Endodermal cell (in vitro differentiated cells): ENCODE measurements around the gene MOXD1. TPM values are rescaled to one million over a fixed set of nuclear protein-coding genes. Genes with fewer than 3 reads are reported as not detected.
A peak's percentile ranks its signal among the peaks of the same experiment; 100 is the strongest.

ENCODE experiments used
- DNase-seq: peaks from one replicate; pipeline ENCODE4 v3.0.0-alpha.2; 2017
- H3K27ac ChIP-seq: 2 replicates; pipeline ENCODE4 v1.5.1; 2013; ENCODE audit warnings: mild to moderate bottlenecking, low read depth, low read length, moderate library complexity
- H3K27me3 ChIP-seq: 2 replicates; pipeline ENCODE4 v1.6.1; 2013; ENCODE audit warnings: mild to moderate bottlenecking, low read length, moderate library complexity; ENCODE audit not compliant: insufficient read depth, control insufficient read depth, poor library complexity, severe bottlenecking
- H3K36me3 ChIP-seq: 2 replicates; pipeline ENCODE4 v1.7.0; 2013; ENCODE audit warnings: mild to moderate bottlenecking, low read length, moderate library complexity; ENCODE audit not compliant: control insufficient read depth, insufficient read depth
- H3K4me1 ChIP-seq: one replicate; pipeline ENCODE4 v1.7.0; 2013; ENCODE audit warnings: low read length; ENCODE audit not compliant: control insufficient read depth, insufficient read depth
- H3K4me3 ChIP-seq: 2 replicates; pipeline ENCODE4 v1.5.1; 2013; ENCODE audit warnings: mild to moderate bottlenecking, low read length, moderate library complexity
- H3K9ac ChIP-seq: 2 replicates; pipeline ENCODE4 v1.6.1; 2013; ENCODE audit warnings: mild to moderate bottlenecking, low read length, moderate library complexity; ENCODE audit not compliant: poor library complexity, severe bottlenecking; ENCODE audit errors: extremely low read depth
- H3K9me3 ChIP-seq: 2 replicates; pipeline ENCODE4 v1.6.1; 2013; ENCODE audit warnings: mild to moderate bottlenecking, low read length, moderate library complexity; ENCODE audit not compliant: control insufficient read depth
- H3K27ac Mint-ChIP-seq: 2 replicates; pipeline ENCODE4 v1.8.0; 2020; ENCODE audit warnings: mixed read lengths
- H3K27me3 Mint-ChIP-seq: 2 replicates; pipeline ENCODE4 v1.8.0; 2021; ENCODE audit warnings: mild to moderate bottlenecking, mixed read lengths; ENCODE audit not compliant: insufficient read depth
- H3K36me3 Mint-ChIP-seq: 2 replicates; pipeline ENCODE4 v1.8.0; 2020; ENCODE audit warnings: low read depth, mixed read lengths
- H3K4me1 Mint-ChIP-seq: 2 replicates; pipeline ENCODE4 v1.8.0; 2020; ENCODE audit warnings: mixed read lengths
- H3K4me3 Mint-ChIP-seq: 2 replicates; pipeline ENCODE4 v1.8.0; 2020; ENCODE audit warnings: mild to moderate bottlenecking, moderate library complexity, mixed read lengths
- H3K9me3 Mint-ChIP-seq: 2 replicates; pipeline ENCODE4 v1.8.0; 2020; ENCODE audit warnings: mild to moderate bottlenecking, mixed read lengths
- CTCF ChIP-seq: fragments of 200-600 bp; sonication (generic); conservative IDR thresholded peaks from 2 replicates; pipeline ENCODE4 v1.5.0; 2021; ENCODE audit warnings: antibody characterized with exemption, mild to moderate bottlenecking
- WGBS, 2 experiments: methylation state at CpG; one replicate each; pipeline versions ENCODE4 v1.1.5 to v1.1.7; 2013; ENCODE audit warnings: missing lambda C conversion rate in 2 of 2, mixed read lengths in 1 of 2; ENCODE audit not compliant: insufficient coverage in 1 of 2, insufficient read length in 1 of 2; 5-methylcytosine and 5-hydroxymethylcytosine counted together
- total RNA-seq, 2 donors: library from RNA; stranded (reverse); fragmentation: NEBNext Ultra II Directional in 1 of 2; extraction: Animal tissue kit (Norgen Biotek cat#: 25700) in 1 of 2; gene quantifications; 2 replicates in 1 of 2; 3 replicates in 1 of 2; pipeline ENCODE4 v1.2.1, GENCODE V29; 2021

Gene MOXD1
- total RNA-seq, 2 donors from 2014 or later = 1.3 to 3.2 TPM

DNA sequence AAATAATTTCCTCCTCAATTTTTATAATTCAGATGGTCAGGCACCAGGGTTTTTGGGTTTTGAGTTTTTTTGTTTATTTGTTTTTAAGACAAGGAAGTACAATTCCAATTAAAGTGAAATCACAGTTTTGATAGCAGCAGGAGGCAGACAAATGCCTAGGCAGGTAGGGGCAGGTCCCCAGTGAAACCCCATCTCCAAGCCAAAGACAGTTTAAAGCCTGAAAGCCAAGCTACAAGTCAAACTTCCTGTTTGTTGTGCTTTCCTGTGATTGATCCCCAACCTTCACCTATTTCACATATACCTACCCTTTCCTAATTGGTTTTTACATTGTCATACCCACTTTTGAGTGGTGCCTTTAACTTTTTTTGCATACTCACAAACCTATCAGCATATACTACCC lies 149.6 kb downstream of the MOXD1 start:
- Histone ChIP-seq H3K36me3 (no peaks in the 10 kb centered on the region), H3K9me3 (peaks cover 29% of the 10 kb centered on the region), H3K4me1 (no peaks in the 10 kb centered on the region), H3K9ac (no peak overlapping the region), H3K27me3 (peaks cover under 1% of the 10 kb centered on the region), H3K4me3 (no peak overlapping the region), H3K27ac (no peak overlapping the region)
- no peak for DNase-seq
- H3K27ac Mint-ChIP-seq = no peak overlapping the region
- no peak for TF ChIP-seq CTCF
- H3K4me1 Mint-ChIP-seq = no peaks in the 10 kb centered on the region
- H3K4me3 Mint-ChIP-seq = no peak overlapping the region
- H3K27me3 Mint-ChIP-seq = peaks cover 37% of the 10 kb centered on the region
- H3K9me3 Mint-ChIP-seq = peaks cover 19% of the 10 kb centered on the region
- H3K36me3 Mint-ChIP-seq = no peaks in the 10 kb centered on the region

- WGBS, 2 experiments = 84 to 90% methylated on average over 4 to 7 of the region's 7 CpGs
- no peaks in the 10 kb centered on the region for H3K27me3 ChIP-seq
- no peak for DNase-seq
- H3K27ac Mint-ChIP-seq = no peak overlapping the region
- no peak overlapping the region for H3K9ac ChIP-seq
- H3K9me3 Mint-ChIP-seq = peaks cover 8% of the 10 kb centered on the region
- H3K4me1 ChIP-seq = no peaks in the 10 kb centered on the region
- peak; percentile 25 for TF ChIP-seq CTCF
- H3K27me3 Mint-ChIP-seq = peaks cover 16% of the 10 kb centered on the region
- H3K4me1 Mint-ChIP-seq = no peaks in the 10 kb centered on the region
- H3K9me3 ChIP-seq = peaks cover 13% of the 10 kb centered on the region
- no peak overlapping the region for H3K4me3 Mint-ChIP-seq
- no peaks in the 10 kb centered on the region for H3K36me3 ChIP-seq
- no peak overlapping the region for H3K4me3 ChIP-seq
- H3K27ac ChIP-seq = no peak overlapping the region
- H3K36me3 Mint-ChIP-seq = no peaks in the 10 kb centered on the region
These were observed 153.7 kb downstream of the MOXD1 start for GRCh38 chr6:132247381-132248159.

DNA sequence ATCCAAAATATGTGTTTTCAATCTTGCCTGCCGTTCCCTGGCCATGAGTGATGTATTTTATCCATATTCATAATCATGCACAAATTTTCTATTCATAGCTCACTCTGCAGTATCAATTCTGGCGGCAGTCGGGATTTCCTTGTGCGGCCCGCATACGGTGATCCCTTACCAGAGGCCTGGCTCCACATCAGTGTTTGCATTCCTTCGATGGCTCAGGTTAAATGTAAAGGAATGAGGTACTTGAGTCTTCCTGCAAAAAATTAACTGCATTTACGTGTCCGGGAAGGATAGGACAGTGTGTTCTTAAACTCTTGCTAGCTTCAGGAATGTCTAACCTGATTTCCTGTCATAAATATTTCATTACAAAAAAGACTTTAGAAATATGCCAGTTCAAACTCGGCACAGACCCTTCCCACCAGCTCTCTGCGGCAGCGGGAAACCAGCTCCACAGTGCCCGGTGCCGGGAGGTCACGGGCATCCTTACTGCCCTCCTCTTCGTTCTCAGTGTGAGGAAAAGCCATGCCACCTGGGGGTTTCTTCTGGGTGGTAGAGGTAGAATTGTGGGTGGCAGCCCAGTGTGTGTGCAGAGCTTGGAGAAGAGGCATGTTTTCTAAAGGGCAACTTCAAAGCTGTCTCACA lies 154.5 kb downstream of the MOXD1 start:
- Mint-ChIP-seq H3K36me3 (no peaks in the 10 kb centered on the region), H3K4me1 (no peaks in the 10 kb centered on the region), H3K27me3 (peaks cover 13% of the 10 kb centered on the region), H3K4me3 (no peak overlapping the region), H3K27ac (no peak overlapping the region), H3K9me3 (peaks cover 4% of the 10 kb centered on the region)
- no peak for DNase-seq
- WGBS, 2 experiments = 92 to 93% methylated on average over 10 to 16 of the region's 16 CpGs
- peaks cover 5% of the 10 kb centered on the region for H3K9me3 ChIP-seq
- no peak overlapping the region for H3K9ac ChIP-seq
- H3K4me3 ChIP-seq = no peak overlapping the region
- H3K4me1 ChIP-seq = no peaks in the 10 kb centered on the region
- TF ChIP-seq CTCF = no peak
- H3K27ac ChIP-seq = no peak overlapping the region
- no peaks in the 10 kb centered on the region for H3K27me3 ChIP-seq
- no peaks in the 10 kb centered on the region for H3K36me3 ChIP-seq
